Esophagus squamous epithelium (tissue), 4 donors: ENCODE results near the gene DKK3.

Experiments used
- POLR2A ChIP-seq, 4 donors: fragments of 450-650 bp; IDR thresholded peaks; one replicate each; pipeline ENCODE4 v1.6.1; 2017; ENCODE audit warnings: antibody characterized with exemption in 4 of 4, mild to moderate bottlenecking in 4 of 4, moderate library complexity in 3 of 4
- TF ChIP-seq, protein P1 (sequence below), 6 experiments: fragments of 450-650 bp in 4 of 6; fragments of 200-600 bp in 2 of 6; sonication (generic) in 2 of 6; IDR thresholded peaks; one replicate each; pipeline ENCODE4 v1.5.1; 2016 to 2019; ENCODE audit warnings: antibody characterized with exemption in 6 of 6, mild to moderate bottlenecking in 4 of 6, moderate library complexity in 4 of 6

DNA sequence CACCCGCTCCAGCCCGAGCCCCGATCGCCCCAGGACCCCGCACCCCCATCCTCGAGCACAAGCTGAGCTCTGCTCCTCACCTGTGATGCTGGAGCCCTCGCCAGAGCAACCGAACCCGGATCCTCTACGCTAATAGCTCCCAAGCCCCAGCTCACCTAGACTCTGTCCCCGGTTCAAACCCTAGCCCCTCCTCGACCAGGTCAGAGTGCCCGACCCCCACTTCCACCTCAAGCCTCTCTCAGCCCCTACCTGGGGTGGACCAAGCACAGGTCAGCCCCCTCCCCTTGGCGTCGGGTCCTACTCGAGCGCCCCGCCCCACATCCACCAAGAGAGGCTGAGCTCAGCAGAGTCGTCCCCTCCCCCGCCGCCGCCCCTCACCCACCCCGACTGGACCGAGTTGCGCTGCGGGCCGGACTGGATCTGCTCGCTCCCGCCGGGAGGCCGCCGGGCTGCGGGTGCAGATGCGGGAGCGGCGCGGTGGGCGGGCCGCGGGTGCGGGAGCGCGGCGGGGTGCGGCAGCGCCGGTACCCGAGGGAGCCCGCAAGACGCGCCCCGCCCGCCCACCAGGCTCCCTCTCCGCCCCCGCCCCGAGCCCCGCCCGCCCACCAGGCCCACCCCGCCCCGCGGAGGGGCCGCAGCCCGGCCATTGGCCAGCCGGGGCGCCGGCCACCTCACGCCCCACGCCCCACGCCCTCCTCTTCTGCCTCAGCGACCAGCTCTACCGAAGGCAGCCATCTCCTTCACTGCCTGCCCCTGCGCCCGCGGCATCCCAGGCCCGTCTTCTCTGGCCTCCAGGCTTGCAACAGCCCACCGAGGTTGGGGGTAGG lies 577 bp upstream of the DKK3 start:
- TF ChIP-seq, protein P1, sequence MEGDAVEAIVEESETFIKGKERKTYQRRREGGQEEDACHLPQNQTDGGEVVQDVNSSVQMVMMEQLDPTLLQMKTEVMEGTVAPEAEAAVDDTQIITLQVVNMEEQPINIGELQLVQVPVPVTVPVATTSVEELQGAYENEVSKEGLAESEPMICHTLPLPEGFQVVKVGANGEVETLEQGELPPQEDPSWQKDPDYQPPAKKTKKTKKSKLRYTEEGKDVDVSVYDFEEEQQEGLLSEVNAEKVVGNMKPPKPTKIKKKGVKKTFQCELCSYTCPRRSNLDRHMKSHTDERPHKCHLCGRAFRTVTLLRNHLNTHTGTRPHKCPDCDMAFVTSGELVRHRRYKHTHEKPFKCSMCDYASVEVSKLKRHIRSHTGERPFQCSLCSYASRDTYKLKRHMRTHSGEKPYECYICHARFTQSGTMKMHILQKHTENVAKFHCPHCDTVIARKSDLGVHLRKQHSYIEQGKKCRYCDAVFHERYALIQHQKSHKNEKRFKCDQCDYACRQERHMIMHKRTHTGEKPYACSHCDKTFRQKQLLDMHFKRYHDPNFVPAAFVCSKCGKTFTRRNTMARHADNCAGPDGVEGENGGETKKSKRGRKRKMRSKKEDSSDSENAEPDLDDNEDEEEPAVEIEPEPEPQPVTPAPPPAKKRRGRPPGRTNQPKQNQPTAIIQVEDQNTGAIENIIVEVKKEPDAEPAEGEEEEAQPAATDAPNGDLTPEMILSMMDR (IDR thresholded peaks at IDR 0.05), result no peak
- TF ChIP-seq POLR2A (IDR thresholded peaks at IDR 0.05), result no peak
